D721Med (cell line): ENCODE data around the gene MSANTD7.

Source experiments
- DNase-seq: peaks from one replicate; pipeline ENCODE4 v3.0.0; 2011; ENCODE audit warnings: low spot score; ENCODE audit not compliant: insufficient read length
- FAIRE-seq: peaks from 2 replicates; lab custom pipeline; 2011; peaks lifted over from hg19 to GRCh38; lab: Jason Lieb, UNC
- TF ChIP-seq, protein P1 (sequence below): IDR thresholded peaks from 2 replicates; pipeline ENCODE4 v1.5.1; 2012; ENCODE audit warnings: mild to moderate bottlenecking, control low read depth; ENCODE audit not compliant: insufficient read depth; ENCODE audit errors: missing control alignments

The MSANTD7 gene

DNA sequence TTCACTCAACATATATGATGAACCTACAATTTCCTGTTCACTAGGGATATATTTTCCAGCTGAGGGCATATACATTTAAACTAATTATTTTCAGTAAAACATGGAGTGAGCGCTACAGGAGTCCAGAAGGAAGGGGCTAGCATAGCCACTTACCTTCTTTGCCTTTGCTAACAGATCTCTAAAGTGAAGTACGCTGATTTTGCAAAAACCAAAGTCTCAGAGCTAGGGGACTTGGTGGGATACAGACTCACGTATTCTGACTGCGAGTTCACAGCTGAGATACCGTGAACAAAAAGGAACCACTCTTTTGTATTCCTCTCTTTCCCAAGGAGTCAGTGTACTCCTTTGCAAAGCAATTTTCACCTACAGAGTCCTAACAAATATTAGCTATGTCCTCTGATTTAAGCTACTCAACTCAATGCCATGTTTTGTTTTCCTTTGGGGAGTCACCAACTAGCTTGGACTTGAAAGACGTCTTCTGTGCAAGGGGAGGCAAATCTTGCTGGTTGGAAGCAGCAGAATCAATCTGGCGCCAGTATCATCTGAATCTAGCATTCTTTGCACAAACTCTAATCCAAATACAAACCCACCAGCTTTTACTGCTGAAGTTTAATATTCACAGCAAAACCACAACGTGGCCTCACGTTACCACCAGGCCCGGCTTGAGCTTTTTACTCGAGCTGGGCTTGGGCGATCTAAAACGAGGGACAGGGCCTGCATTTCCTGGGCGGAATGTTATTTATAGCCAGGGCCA is 926 bp upstream of the MSANTD7 start:
- TF ChIP-seq, protein P1, sequence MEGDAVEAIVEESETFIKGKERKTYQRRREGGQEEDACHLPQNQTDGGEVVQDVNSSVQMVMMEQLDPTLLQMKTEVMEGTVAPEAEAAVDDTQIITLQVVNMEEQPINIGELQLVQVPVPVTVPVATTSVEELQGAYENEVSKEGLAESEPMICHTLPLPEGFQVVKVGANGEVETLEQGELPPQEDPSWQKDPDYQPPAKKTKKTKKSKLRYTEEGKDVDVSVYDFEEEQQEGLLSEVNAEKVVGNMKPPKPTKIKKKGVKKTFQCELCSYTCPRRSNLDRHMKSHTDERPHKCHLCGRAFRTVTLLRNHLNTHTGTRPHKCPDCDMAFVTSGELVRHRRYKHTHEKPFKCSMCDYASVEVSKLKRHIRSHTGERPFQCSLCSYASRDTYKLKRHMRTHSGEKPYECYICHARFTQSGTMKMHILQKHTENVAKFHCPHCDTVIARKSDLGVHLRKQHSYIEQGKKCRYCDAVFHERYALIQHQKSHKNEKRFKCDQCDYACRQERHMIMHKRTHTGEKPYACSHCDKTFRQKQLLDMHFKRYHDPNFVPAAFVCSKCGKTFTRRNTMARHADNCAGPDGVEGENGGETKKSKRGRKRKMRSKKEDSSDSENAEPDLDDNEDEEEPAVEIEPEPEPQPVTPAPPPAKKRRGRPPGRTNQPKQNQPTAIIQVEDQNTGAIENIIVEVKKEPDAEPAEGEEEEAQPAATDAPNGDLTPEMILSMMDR = no peak
- FAIRE-seq = no peak

DNA sequence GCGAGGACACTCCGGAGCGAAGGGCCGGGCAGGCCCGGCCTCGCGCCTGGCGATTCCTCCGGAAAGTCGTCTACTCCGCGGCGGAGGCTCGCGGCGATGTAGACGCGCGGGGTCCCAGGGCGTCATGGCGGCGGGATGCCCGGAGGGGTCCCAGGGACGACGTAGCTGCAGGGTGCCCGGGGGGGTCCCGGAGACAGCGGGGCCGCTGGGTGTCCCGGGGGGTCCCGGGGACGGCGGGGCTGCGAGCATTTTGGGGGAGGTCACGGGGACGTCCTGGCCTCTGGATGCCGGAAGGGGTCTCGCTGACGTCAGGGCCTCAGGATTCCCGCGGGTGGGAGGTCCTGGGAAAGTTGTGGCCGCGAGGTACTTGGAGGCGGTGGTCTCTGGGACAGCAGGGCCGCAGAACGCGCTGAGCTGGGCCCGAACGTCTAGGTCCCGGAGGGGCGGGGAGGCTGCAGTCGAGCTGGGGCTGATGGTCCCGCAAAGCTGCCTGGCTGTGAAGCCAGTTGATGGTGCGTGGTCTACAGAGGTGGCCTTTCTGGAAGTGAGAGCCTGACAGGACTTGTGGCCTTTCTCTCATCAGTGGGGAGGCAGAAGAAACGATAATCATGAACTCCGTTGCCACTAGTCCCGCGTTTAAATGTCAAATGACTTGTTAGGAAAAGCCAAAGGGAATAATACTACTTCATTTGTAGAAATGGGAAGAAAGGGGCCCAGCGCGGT is 637 bp downstream of the MSANTD7 start:
- no peak for FAIRE-seq
- TF ChIP-seq, protein P1 = no peak
- DNase-seq = no peak

More for the DNA sequence above, 926 bp upstream of the MSANTD7 start:
- no peak for DNase-seq

DNA sequence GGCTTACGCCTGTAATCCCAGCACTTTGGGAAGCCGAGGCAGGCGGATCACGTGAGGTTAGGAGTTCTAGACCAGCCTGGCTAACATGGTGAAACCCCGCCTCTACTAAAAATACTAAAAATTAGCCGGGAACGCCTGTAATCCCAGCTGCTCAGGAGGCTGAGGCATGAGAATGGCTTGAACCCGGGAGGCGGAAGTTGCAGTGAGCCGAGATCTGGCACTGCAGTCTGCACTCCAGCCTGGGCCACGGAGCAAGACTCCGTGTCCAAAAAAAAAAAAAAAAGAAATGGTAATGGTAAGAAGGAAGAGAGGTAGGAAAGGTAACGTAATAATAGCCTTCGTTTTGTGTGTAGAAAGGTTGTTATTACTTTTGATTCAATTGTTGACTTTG is 1.2 kb downstream of the MSANTD7 start:
- FAIRE-seq (no peak), DNase-seq (no peak)
- TF ChIP-seq, protein P1 = no peak

DNA sequence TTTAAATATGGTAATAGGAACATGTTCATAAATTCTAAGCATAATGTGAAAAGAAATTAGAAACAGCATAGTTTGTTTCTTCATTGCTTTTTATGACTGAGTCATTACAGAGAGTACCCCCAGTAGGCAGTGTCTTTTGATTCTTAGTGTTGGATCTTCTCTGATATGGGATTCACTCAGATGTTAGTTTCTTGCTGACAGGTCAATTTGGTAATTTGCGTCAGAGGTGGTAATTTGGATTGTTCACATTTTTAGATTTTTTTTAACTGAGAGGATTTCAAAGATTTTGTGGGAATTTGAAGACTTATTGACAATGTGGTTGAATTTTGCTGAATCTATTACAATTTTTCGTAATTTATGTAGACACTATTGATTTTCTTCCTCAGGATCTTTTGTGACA is 2.1 kb downstream of the MSANTD7 start:
- no peak for DNase-seq
- no peak for FAIRE-seq
- TF ChIP-seq, protein P1 = no peak

DNA sequence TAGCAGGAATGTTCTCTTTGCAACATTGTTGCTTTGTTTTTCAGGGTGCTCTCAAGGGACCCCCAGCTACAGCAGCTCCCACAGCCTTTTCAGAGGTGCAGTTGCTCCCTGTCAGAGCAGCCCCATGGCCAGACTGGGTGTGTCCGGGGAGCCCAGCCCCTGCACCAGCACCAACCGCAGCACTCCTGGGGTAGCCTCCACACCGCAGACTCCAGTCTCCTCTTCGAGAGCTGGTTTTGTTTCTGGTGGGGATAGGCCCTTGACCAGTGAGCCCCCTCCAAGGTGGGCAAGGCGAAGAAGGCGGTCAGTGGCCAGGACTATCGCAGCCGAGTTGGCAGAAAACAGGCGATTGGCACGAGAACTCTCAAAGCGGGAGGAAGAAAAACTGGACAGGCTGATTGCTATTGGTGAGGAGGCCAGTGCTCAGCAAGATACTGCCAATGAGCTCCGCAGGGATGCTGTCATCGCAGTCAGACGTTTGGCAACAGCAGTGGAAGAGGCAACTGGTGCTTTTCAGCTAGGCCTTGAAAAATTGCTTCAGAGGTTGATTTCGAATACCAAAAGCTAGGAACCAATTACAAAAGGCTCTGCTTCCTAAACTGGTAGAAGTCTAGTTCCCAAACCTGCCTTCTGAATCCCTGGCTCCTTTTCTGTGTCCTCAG is 5.4 kb downstream of the MSANTD7 start:
- DNase-seq = no peak
- no peak for FAIRE-seq
- TF ChIP-seq, protein P1 = no peak

DNA sequence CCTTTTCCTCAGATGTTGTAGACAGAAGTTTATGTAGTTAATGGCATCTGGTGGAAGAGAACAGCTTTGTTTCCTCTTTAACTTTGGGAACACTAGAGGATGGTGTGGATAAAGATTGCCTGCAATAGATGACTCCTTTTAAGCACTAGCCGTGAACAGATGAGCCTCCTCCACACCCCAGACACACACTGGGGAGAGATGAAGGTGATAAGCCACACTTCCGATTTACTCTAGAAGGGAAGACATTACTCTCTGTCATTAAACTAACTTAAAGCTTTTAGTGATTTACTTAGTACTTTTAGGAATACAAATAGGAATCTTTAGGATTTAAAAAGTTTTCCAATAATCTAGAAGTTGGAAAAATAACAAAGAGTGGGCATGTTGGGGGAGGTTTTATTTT is 6.8 kb downstream of the MSANTD7 start:
- FAIRE-seq = no peak
- DNase-seq = no peak
- TF ChIP-seq, protein P1 = no peak

DNA sequence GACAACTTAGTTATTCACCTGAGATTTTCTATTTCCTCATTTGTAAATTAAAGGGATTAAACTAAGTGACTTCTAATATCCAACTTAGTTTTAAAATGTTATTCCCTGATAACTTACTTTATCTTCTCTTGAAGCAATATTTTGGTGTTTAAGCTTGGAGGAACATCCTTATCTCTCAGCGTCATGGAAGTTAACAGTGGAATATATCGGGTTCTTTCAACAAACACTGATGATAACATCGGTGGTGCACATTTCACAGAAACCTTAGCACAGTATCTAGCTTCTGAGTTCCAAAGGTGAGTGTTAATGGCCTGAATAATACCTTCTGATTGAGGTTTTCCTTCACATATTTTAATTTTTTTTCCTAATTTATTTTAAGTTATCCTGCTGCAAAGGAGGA is 14.1 kb downstream of the MSANTD7 start:
- TF ChIP-seq, protein P1 = no peak
- FAIRE-seq (no peak), DNase-seq (no peak)
